WTC11 (cell line): ENCODE data around the gene OPCML. TPM values are rescaled to one million over a fixed set of nuclear protein-coding genes. Genes with fewer than 3 reads are reported as not detected.

Experiments
- ATAC-seq: fragments of 200-7000 bp; cut with Tn5 transposase; 2 replicates; pipeline ENCODE4 v1.10.0; 2021; ENCODE audit warnings: mild to moderate bottlenecking, moderate library complexity
- CTCF ChIA-PET: fragments of 300-600 bp; sonication (Branson Sonifier 250); formaldehyde crosslinking; loops from one replicate; lab custom pipeline; 2021; ENCODE audit warnings: antibody characterized with exemption; lab: Charles Lee
- POLR2A ChIA-PET: fragments of 350-600 bp; sonication (Branson Sonifier 250); formaldehyde crosslinking; loops from one replicate; lab custom pipeline; 2021; ENCODE audit warnings: antibody characterized with exemption; lab: Charles Lee
- DNase-seq: peaks from one replicate; pipeline ENCODE4 v3.0.0; 2021; ENCODE audit warnings: low spot score
- H3K27ac Mint-ChIP-seq: 2 replicates; pipeline ENCODE4 v1.8.0; 2021; ENCODE audit warnings: mixed read lengths
- H3K27me3 Mint-ChIP-seq: 2 replicates; pipeline ENCODE4 v1.8.0; 2021; ENCODE audit warnings: low read depth, mild to moderate bottlenecking, moderate library complexity, mixed read lengths
- H3K36me3 Mint-ChIP-seq: 2 replicates; pipeline ENCODE4 v1.8.0; 2021; ENCODE audit warnings: mixed read lengths
- H3K4me1 Mint-ChIP-seq: 2 replicates; pipeline ENCODE4 v1.8.0; 2022; ENCODE audit warnings: mixed read lengths
- H3K4me3 Mint-ChIP-seq: 2 replicates; pipeline ENCODE4 v1.8.0; 2021; ENCODE audit warnings: mild to moderate bottlenecking, moderate library complexity, mixed read lengths
- H3K9me3 Mint-ChIP-seq: 2 replicates; pipeline ENCODE4 v1.8.0; 2021; ENCODE audit warnings: mixed read lengths
- CREB1 ChIP-seq: sonication (generic); formaldehyde crosslinking; IDR thresholded peaks from 2 replicates; pipeline ENCODE4 v1.8.0; 2023; ENCODE audit warnings: mild to moderate bottlenecking, missing genetic modification reagents
- FOXJ3 ChIP-seq: sonication (generic); formaldehyde crosslinking; IDR thresholded peaks from 2 replicates; pipeline ENCODE4 v1.9.0; 2021; ENCODE audit warnings: missing genetic modification reagents, mild to moderate bottlenecking, borderline replicate concordance
- KAT7 ChIP-seq: sonication (generic); formaldehyde crosslinking; IDR thresholded peaks from 2 replicates; pipeline ENCODE4 v1.8.1; 2023; ENCODE audit warnings: missing genetic modification reagents, mild to moderate bottlenecking, borderline replicate concordance
- NFATC4 ChIP-seq: fragments of 250-450 bp; sonication (Bioruptor Pico); IDR thresholded peaks from 2 replicates; pipeline ENCODE4 v1.9.0; 2021; ENCODE audit warnings: mild to moderate bottlenecking
- PRDM15 ChIP-seq: sonication (generic); formaldehyde crosslinking; IDR thresholded peaks from 2 replicates; pipeline ENCODE4 v1.8.0; 2022; ENCODE audit warnings: missing genetic modification reagents
- RELA ChIP-seq: sonication (generic); formaldehyde crosslinking; IDR thresholded peaks from 2 replicates; pipeline ENCODE4 v1.8.1; 2022; ENCODE audit warnings: missing genetic modification reagents, mild to moderate bottlenecking, borderline replicate concordance
- ZNF121 ChIP-seq: sonication (generic); formaldehyde crosslinking; IDR thresholded peaks from 2 replicates; pipeline ENCODE4 v1.8.0; 2023; ENCODE audit warnings: missing genetic modification reagents
- ZNF416 ChIP-seq: fragments of 250-450 bp; sonication (Bioruptor Pico); IDR thresholded peaks from 2 replicates; pipeline ENCODE4 v1.9.0; 2021; ENCODE audit warnings: mild to moderate bottlenecking, inconsistent platforms
- ZNF532 ChIP-seq: fragments of 250-450 bp; sonication (Bioruptor Pico); IDR thresholded peaks from 2 replicates; pipeline ENCODE4 v1.9.0; 2021; ENCODE audit warnings: mild to moderate bottlenecking, borderline replicate concordance
- ZSCAN18 ChIP-seq: fragments of 250-450 bp; sonication (Bioruptor Pico); IDR thresholded peaks from 2 replicates; pipeline ENCODE4 v2.1.2; 2022; ENCODE audit warnings: mild to moderate bottlenecking, moderate library complexity
- total RNA-seq: library from RNA; stranded (reverse); gene quantifications from 3 replicates; pipeline ENCODE4 v1.2.3, GENCODE V29; 2021
- TF ChIP-seq, protein P1 (sequence below): fragments of 250-450 bp; sonication (Bioruptor Pico); IDR thresholded peaks from 2 replicates; pipeline ENCODE4 v1.8.0; 2021; ENCODE audit warnings: mild to moderate bottlenecking
- TF ChIP-seq, protein P2 (sequence below): fragments of 250-450 bp; sonication (Bioruptor Pico); IDR thresholded peaks from 2 replicates; pipeline ENCODE4 v1.9.0; 2021; ENCODE audit warnings: mild to moderate bottlenecking
- TF ChIP-seq, protein P3 (sequence below): fragments of 250-450 bp; sonication (Bioruptor Pico); IDR thresholded peaks from 2 replicates; pipeline ENCODE4 v1.9.0; 2021; ENCODE audit warnings: mild to moderate bottlenecking
- TF ChIP-seq, protein P4 (sequence below): sonication (generic); formaldehyde crosslinking; IDR thresholded peaks from 2 replicates; pipeline ENCODE4 v1.8.0; 2022; ENCODE audit warnings: mild to moderate bottlenecking, missing genetic modification reagents
- TF ChIP-seq, protein P5 (sequence below): sonication (generic); formaldehyde crosslinking; IDR thresholded peaks from 2 replicates; pipeline ENCODE4 v1.8.0; 2023; ENCODE audit warnings: missing genetic modification reagents, mild to moderate bottlenecking, borderline replicate concordance
- TF ChIP-seq, protein P6 (sequence below): sonication (generic); formaldehyde crosslinking; conservative IDR thresholded peaks from 2 replicates; pipeline ENCODE4 v1.8.1; 2022; ENCODE audit warnings: mild to moderate bottlenecking, missing genetic modification reagents

OPCML gene
- total RNA-seq, 1 experiment from 2014 or later, result 1.5 TPM

GRCh38 chr11:133383689-133384088 lies 148.6 kb downstream of the OPCML start:
- CTCF ChIA-PET, result interaction anchor here (1.8 kb wide), 1 partner anchor 249 kb away, joined by 3 read pairs; no protein-coding TSS in a partner anchor
- no peak for TF ChIP-seq ZSCAN18
- TF ChIP-seq, protein P1, sequence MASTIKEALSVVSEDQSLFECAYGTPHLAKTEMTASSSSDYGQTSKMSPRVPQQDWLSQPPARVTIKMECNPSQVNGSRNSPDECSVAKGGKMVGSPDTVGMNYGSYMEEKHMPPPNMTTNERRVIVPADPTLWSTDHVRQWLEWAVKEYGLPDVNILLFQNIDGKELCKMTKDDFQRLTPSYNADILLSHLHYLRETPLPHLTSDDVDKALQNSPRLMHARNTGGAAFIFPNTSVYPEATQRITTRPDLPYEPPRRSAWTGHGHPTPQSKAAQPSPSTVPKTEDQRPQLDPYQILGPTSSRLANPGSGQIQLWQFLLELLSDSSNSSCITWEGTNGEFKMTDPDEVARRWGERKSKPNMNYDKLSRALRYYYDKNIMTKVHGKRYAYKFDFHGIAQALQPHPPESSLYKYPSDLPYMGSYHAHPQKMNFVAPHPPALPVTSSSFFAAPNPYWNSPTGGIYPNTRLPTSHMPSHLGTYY, result no peak
- TF ChIP-seq, protein P2, sequence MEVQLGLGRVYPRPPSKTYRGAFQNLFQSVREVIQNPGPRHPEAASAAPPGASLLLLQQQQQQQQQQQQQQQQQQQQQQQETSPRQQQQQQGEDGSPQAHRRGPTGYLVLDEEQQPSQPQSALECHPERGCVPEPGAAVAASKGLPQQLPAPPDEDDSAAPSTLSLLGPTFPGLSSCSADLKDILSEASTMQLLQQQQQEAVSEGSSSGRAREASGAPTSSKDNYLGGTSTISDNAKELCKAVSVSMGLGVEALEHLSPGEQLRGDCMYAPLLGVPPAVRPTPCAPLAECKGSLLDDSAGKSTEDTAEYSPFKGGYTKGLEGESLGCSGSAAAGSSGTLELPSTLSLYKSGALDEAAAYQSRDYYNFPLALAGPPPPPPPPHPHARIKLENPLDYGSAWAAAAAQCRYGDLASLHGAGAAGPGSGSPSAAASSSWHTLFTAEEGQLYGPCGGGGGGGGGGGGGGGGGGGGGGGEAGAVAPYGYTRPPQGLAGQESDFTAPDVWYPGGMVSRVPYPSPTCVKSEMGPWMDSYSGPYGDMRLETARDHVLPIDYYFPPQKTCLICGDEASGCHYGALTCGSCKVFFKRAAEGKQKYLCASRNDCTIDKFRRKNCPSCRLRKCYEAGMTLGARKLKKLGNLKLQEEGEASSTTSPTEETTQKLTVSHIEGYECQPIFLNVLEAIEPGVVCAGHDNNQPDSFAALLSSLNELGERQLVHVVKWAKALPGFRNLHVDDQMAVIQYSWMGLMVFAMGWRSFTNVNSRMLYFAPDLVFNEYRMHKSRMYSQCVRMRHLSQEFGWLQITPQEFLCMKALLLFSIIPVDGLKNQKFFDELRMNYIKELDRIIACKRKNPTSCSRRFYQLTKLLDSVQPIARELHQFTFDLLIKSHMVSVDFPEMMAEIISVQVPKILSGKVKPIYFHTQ, result no peak
- TF ChIP-seq FOXJ3 (CRISPR knock-in tag), result no peak
- TF ChIP-seq RELA, result no peak
- no peak for TF ChIP-seq NFATC4 (CRISPR knock-in tag)
- TF ChIP-seq, protein P3, sequence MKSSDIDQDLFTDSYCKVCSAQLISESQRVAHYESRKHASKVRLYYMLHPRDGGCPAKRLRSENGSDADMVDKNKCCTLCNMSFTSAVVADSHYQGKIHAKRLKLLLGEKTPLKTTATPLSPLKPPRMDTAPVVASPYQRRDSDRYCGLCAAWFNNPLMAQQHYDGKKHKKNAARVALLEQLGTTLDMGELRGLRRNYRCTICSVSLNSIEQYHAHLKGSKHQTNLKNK (CRISPR knock-in tag), result no peak
- TF ChIP-seq PRDM15, result no peak
- TF ChIP-seq, protein P4, sequence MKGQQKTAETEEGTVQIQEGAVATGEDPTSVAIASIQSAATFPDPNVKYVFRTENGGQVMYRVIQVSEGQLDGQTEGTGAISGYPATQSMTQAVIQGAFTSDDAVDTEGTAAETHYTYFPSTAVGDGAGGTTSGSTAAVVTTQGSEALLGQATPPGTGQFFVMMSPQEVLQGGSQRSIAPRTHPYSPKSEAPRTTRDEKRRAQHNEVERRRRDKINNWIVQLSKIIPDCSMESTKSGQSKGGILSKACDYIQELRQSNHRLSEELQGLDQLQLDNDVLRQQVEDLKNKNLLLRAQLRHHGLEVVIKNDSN, result no peak
- no peak for TF ChIP-seq ZNF121 (CRISPR knock-in tag)
- TF ChIP-seq ZNF416, result no peak
- TF ChIP-seq, protein P5, sequence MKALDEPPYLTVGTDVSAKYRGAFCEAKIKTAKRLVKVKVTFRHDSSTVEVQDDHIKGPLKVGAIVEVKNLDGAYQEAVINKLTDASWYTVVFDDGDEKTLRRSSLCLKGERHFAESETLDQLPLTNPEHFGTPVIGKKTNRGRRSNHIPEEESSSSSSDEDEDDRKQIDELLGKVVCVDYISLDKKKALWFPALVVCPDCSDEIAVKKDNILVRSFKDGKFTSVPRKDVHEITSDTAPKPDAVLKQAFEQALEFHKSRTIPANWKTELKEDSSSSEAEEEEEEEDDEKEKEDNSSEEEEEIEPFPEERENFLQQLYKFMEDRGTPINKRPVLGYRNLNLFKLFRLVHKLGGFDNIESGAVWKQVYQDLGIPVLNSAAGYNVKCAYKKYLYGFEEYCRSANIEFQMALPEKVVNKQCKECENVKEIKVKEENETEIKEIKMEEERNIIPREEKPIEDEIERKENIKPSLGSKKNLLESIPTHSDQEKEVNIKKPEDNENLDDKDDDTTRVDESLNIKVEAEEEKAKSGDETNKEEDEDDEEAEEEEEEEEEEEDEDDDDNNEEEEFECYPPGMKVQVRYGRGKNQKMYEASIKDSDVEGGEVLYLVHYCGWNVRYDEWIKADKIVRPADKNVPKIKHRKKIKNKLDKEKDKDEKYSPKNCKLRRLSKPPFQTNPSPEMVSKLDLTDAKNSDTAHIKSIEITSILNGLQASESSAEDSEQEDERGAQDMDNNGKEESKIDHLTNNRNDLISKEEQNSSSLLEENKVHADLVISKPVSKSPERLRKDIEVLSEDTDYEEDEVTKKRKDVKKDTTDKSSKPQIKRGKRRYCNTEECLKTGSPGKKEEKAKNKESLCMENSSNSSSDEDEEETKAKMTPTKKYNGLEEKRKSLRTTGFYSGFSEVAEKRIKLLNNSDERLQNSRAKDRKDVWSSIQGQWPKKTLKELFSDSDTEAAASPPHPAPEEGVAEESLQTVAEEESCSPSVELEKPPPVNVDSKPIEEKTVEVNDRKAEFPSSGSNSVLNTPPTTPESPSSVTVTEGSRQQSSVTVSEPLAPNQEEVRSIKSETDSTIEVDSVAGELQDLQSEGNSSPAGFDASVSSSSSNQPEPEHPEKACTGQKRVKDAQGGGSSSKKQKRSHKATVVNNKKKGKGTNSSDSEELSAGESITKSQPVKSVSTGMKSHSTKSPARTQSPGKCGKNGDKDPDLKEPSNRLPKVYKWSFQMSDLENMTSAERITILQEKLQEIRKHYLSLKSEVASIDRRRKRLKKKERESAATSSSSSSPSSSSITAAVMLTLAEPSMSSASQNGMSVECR (CRISPR knock-in tag), result no peak
- TF ChIP-seq CREB1, result no peak
- no peak for TF ChIP-seq ZNF532
- TF ChIP-seq KAT7, result no peak
- TF ChIP-seq, protein P6, sequence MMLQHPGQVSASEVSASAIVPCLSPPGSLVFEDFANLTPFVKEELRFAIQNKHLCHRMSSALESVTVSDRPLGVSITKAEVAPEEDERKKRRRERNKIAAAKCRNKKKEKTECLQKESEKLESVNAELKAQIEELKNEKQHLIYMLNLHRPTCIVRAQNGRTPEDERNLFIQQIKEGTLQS, result no peak

More at GRCh38 chr11:133383689-133384088, 148.6 kb downstream of the OPCML start:
- POLR2A ChIA-PET, result no interaction called here
- H3K4me3 Mint-ChIP-seq, result no peak overlapping the region
- no peaks in the 10 kb centered on the region for H3K9me3 Mint-ChIP-seq
- peaks cover 12% of the 10 kb centered on the region for H3K4me1 Mint-ChIP-seq
- H3K36me3 Mint-ChIP-seq, result no peaks in the 10 kb centered on the region
- H3K27ac Mint-ChIP-seq, result no peak overlapping the region
- ATAC-seq (no peak), DNase-seq (no peak)
- no peaks in the 10 kb centered on the region for H3K27me3 Mint-ChIP-seq
